GM12873 (cell line): Measurements from ENCODE around the gene CSF1.

ENCODE experiments used
- TF ChIP-seq, protein P1 (sequence below): IDR thresholded peaks from 2 replicates; pipeline ENCODE4 v1.5.1; 2012; ENCODE audit warnings: low read depth, mild to moderate bottlenecking, moderate library complexity, low read length, control low read depth; ENCODE audit not compliant: insufficient read depth; ENCODE audit errors: missing control alignments

Gene CSF1

GRCh38 chr1:109929170-109929569 lies 18.5 kb downstream of the CSF1 start:
- TF ChIP-seq, protein P1, sequence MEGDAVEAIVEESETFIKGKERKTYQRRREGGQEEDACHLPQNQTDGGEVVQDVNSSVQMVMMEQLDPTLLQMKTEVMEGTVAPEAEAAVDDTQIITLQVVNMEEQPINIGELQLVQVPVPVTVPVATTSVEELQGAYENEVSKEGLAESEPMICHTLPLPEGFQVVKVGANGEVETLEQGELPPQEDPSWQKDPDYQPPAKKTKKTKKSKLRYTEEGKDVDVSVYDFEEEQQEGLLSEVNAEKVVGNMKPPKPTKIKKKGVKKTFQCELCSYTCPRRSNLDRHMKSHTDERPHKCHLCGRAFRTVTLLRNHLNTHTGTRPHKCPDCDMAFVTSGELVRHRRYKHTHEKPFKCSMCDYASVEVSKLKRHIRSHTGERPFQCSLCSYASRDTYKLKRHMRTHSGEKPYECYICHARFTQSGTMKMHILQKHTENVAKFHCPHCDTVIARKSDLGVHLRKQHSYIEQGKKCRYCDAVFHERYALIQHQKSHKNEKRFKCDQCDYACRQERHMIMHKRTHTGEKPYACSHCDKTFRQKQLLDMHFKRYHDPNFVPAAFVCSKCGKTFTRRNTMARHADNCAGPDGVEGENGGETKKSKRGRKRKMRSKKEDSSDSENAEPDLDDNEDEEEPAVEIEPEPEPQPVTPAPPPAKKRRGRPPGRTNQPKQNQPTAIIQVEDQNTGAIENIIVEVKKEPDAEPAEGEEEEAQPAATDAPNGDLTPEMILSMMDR: no peak

- TF ChIP-seq, protein P1: no peak
These were observed 19.1 kb downstream of the CSF1 start for GRCh38 chr1:109929588-109930251.

- TF ChIP-seq, protein P1: no peak
These were observed 19.8 kb downstream of the CSF1 start for GRCh38 chr1:109930252-109930993.

- TF ChIP-seq, protein P1: no peak
These were observed 20.6 kb downstream of the CSF1 start for GRCh38 chr1:109931189-109931731.

GRCh38 chr1:109931911-109932636 lies 21.4 kb downstream of the CSF1 start:
- TF ChIP-seq, protein P1: no peak

DNA sequence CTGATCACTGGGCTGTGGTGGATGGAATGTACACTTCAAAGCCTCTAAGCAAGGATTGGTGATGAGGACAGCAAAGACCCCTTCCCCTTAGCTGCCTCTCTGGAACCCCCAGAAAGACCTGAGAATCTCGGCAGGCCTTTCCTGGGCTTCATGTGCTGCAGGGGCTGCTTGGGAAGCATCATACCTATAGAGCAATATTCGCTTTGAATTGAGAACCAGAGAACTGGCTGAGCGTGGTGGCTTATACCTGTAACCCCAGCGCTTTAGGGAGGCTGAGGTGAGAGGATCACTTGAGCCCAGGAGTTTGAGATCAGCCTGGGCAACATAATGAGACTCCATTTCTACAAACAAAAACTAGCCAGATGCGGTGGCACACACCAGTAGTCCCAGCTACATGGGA lies 22.0 kb downstream of the CSF1 start:
- TF ChIP-seq, protein P1: no peak

DNA sequence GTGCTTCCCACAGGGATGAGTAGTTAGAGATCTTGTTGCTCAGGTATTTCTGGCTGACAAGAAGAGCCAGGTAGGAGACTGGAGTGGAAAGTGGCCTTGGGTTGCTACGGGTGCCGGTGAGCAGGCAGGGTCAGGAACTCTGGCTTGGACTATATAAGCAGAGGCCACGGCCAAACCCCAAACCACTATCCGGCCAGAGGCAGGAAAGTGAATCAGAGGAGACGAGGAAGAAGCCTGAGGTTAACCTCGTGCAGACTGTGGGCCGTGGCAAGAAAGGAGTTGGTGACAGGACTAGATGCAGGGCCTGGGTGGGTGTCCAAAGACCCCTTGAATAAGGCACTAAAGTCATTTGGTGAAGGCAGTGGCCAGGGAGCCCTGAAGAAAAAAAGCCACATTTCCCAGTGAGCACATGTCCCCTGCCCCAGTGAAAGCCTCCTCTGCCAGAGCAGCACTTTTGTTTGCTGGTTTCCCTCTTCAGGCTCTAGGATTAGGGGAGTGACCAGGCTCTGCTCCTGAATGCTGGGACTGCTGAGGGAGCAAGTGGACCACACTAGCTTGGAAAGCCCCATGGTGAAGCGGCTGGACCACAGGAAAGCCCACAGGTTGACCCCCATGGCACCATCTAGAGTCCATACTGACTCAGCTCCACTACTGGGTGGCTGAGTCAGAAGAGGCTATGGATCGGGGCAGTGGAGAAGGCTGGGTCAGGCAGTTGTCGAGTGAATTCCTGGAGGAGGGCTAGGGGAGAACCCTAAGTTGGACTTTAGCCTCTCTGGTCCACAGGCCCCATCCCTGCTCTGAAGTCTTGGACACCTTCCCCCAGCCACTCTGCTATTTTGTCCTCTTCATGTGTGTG lies 23.4 kb downstream of the CSF1 start:
- TF ChIP-seq, protein P1: no peak
